ENCODE data around the gene CLBA1. TPM values are rescaled to one million over a fixed set of nuclear protein-coding genes. Genes with fewer than 3 reads are reported as not detected.
A peak's percentile ranks its signal among the peaks of the same experiment; 100 is the strongest.

The CLBA1 gene
- total RNA-seq, 1 experiment from 2014 or later: 3.5 TPM

DNA sequence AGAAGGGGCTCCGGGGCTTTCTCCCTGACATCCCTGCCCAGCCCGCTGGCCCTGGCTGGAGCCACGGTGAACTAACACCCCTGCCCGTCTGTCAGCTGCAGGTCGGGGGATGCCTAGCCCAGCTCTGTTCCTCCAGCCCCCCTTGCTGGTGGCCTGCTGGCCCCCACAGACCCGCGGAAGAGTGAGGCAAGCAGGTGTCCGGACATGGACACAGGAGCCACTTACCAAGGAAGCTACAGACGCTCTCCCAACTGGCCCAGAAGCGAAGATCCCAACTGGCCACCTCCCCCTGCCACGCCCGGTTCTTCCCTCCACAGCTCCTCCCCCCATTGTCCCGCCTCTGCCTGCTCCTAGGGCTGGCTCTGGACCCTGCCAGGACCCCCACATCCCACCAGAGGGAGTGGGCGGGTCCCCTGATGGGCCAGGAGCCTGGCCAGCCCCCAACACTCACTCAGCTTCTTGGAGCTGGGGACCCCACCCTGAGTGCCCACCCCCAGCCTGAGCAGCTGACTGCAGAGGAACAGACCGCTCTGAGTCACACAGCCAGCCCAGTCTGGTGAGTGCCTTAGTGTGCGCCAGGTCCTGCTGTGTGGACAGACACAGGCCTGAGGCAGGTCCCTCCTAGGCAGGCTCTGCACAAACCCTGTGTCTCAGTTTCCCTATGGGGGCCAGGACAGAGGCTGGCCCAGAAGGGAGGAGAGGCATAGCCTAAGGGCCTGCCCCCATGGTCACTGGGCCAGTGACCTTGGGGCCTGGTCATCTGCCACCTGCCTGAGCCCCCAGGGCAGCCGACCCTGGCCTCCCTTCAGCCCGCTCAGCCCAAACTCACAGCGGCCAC, 15.1 kb upstream of the CLBA1 start:
- Histone ChIP-seq H3K36me3 (replicated peaks; ENCODE audit: control insufficient read depth, insufficient read depth, low read length) (no peaks in the 10 kb centered on the region), H3K27me3 (ENCODE audit: control insufficient read depth, insufficient read depth, low read length) (peaks cover 1% of the 10 kb centered on the region), H3K4me3 (ENCODE audit: insufficient read depth, low read depth, low read length) (no peak overlapping the region)
- DNase-seq: peak; percentile 84

DNA sequence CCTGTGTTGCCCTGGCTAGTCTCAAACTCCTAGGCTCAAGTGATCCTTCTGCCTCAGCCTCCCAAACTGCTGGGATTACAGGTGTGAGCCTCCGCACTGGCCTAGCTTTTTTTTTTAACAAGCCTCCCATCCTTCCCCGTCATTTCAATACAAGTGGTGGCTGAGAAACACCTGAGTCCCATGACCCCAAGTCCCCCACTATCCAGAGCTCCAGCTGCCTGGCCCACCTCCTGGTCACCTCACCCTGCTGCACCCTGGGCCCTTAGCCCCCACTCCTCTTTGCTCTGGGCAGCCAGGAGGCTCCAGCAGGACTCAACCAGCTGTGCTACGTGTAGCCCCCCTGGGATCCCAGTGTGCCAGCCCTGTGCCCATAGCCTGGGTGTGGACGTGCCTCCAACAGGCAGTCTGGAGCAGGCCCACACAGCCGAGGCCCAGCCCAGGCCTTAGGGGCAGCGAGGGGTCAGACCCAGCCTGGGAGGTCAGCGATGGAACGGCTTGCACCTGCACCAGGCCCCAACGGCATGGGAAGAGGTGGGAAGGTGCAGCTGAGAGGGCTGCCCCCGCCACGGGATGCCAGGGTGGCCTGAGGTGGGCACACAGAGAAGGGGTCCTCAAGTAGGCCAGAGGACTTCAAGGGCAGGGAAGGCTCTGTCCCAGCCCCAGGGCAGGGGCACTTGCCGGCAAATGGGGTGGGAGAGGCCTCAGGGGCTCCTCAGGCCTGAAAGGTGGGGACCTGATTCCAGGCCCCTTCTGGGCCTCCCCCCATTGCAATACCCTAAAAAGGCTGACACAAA, 13.9 kb upstream of the CLBA1 start:
- DNase-seq: no peak

DNA sequence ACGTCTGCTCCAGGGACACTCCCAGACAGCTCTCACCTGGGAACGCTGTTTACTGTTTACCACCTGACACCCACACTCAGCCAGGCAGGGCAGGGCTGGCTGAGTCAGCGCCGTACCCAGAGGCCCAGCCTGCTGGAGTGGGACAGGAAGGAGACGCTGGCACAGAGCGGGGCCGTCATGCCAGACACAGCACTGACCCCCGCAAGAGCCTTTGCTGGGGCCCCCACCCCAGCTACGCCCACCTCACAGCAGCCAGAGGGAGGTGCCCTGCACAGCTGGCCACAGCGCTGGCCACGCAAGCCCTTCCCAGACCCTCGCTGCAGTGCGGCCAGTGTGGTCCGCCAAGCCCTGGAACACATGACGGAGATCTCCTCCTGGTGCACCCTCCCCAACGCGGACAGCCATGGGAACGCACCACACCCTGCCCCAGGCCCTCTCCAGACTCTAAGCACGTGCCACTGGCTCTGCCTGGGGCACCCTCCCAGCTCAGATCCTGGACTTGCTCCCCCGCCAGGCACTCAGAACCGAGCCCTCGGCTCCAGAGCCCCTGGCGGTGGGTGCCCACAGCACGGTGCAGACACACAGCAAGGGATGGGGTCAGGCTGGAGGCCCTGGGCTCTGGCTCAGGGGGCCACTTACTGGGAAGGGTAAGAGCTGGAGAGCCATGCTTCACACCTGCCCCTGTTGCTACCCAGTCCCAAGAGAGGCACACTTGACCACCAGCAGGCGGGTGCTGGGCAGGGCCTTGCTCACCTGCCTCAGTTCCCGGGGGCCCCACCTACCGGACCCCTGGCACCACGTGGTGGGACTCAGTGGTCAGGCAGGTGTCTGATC, 13.1 kb upstream of the CLBA1 start:
- peaks cover 15% of the 10 kb centered on the region for H3K27me3 ChIP-seq (ENCODE audit: control insufficient read depth, insufficient read depth, low read length)
- DNase-seq: no peak
- H3K4me3 ChIP-seq (ENCODE audit: insufficient read depth, low read depth, low read length): no peak overlapping the region
- H3K36me3 ChIP-seq (replicated peaks; ENCODE audit: control insufficient read depth, insufficient read depth, low read length): no peaks in the 10 kb centered on the region

More for the DNA sequence above, 13.9 kb upstream of the CLBA1 start:
- Histone ChIP-seq H3K36me3 (replicated peaks; ENCODE audit: control insufficient read depth, insufficient read depth, low read length) (no peaks in the 10 kb centered on the region), H3K4me3 (ENCODE audit: insufficient read depth, low read depth, low read length) (no peak overlapping the region), H3K27me3 (ENCODE audit: control insufficient read depth, insufficient read depth, low read length) (peaks cover 6% of the 10 kb centered on the region)

DNA sequence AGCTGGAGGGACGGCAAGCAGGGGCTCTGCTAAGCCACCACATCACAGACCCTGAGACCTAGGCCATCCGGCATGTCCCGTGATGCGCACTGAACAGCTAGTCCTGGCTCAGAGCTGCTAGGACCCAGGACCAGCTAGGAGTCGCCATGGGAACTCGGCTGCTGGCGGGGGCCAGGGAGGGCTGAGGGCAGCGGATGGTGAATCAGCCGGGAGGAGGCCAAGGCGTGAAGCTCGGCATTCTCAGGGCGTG, 12.5 kb upstream of the CLBA1 start:
- Histone ChIP-seq H3K36me3 (replicated peaks; ENCODE audit: control insufficient read depth, insufficient read depth, low read length) (no peaks in the 10 kb centered on the region), H3K27me3 (ENCODE audit: control insufficient read depth, insufficient read depth, low read length) (peaks cover 19% of the 10 kb centered on the region), H3K4me3 (ENCODE audit: insufficient read depth, low read depth, low read length) (no peak overlapping the region)
- DNase-seq: no peak

DNA sequence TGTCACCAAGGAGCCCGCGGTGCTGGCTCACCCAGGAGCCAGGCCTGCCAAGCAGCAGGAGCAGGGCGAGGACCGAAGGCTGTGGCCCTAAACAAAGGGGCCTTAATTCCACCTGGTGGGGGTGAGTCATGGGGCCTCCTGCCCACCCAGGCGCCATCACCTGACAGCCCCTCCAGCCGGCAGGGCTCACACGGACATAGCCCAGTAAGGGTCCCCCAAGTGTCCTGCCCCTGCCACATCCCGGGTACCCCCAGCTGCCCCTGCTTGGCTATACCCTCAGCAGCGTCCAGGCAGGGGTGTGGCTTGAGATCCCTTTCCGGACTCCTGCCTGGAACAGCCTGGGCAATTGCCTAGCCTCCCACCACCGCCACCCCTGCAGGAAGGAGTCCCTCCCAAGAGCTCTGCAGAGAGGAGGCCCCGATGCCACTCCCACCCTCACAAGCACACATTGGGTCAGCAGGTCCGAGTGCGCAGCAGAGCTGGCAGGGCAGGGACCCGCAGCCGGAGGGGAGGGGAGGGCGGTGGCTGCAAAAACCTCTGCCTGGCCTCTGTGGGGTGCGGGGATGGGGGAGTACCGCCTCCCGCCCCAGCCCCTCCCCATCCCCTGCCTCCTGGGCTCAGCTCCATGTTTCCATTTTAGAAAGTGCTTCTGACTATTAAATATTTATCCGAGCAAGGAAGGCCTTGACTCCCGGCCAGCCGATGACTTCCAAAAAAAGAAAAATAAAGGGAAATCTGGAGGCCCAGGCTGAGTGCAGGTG, 12.0 kb upstream of the CLBA1 start:
- H3K4me3 ChIP-seq (ENCODE audit: insufficient read depth, low read depth, low read length): no peak overlapping the region
- H3K27me3 ChIP-seq (ENCODE audit: control insufficient read depth, insufficient read depth, low read length): peaks cover 20% of the 10 kb centered on the region
- DNase-seq: no peak
- H3K36me3 ChIP-seq (replicated peaks; ENCODE audit: control insufficient read depth, insufficient read depth, low read length): no peaks in the 10 kb centered on the region

DNA sequence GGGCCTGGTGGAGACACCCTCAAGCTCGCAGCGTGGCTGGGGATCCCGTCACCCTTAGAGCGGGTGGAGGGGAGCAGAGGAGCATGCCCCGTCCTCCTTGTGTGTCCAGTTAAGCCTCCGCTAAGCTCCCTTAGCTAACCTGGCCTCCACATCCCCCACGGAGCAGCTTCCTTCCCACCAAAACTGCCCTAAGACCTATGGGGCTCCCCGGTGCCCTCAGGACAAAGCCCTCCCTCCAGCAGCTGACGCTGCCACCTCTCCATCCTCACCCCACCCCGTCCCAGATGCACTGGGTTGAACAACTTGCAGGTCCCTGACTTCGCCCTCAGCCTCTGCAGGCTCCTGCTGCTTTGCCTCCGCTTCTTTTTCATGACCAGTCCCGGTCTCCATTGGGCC, 11.4 kb upstream of the CLBA1 start:
- Histone ChIP-seq H3K4me3 (ENCODE audit: insufficient read depth, low read depth, low read length) (no peak overlapping the region), H3K36me3 (replicated peaks; ENCODE audit: control insufficient read depth, insufficient read depth, low read length) (no peaks in the 10 kb centered on the region), H3K27me3 (ENCODE audit: control insufficient read depth, insufficient read depth, low read length) (peaks cover 25% of the 10 kb centered on the region)
- no peak for DNase-seq

DNA sequence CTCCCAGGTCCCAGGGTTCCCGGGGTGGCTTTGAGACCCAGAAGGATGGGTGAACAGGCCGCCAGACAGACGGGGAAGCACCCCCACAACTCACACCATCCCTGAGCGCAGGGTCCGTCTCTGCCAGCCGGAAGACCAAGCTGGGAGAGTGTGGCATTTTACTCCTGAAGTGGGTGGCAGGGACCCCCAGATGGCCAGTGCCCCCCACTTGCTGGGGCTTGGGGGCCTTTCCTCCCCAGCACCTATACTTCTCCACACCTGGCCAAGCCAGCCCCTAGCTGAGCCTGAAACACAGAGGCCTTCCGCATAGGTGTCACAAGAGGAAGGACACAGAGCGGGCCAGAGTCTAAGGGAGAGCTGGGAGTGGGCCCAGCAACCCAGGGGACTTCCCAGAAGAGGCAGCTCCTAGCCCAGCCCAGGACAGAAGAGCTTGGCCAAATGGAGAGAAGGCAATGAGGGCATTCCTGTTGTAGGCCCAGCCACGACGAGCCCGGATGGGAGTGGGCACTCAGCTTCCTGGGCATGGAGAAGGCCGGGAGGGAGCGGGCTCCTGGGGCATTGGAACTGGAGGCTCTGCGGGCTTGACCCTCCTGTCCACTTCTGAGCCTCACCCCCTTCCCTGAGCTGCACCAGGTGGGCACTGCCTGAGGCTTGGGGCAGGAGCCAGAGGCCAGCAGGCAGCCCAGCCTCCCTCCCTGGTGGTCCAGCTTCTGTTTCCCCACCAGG, 10.8 kb upstream of the CLBA1 start:
- DNase-seq: no peak

DNA sequence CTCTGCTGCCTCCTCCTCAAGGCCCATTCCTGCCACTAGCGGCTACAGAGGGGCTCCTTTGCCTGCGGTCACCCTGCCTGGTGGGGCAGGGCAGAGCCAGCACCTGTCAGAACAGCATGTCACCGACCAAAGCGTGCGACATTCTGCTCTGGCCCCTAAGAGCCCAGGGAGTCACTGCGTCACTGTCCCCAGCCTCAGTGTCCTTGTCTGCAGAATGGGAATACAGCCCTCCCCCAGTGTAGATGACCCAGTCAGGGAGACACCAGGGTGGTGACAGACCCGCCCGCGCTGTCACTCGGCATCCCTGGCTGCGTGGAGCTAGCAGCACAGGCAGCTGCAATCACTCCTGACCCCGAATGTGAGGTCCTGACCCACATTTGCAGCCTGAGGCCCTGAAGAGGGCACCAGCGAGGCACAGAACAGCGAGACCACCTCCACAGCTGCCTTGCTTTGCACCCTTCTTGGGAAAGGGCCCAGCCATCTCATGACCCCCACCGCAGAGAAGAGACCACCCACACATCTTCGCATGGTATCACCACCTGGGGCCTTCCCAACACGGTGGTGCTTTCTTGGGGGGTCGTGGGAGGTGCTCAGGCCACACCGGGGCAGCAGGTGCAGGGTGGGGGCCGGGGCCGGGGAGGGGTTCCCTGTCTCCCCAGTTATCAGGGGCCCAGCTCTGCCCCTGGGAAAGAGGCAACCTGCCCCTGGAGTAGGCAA, 9.9 kb upstream of the CLBA1 start:
- Histone ChIP-seq H3K27me3 (ENCODE audit: control insufficient read depth, insufficient read depth, low read length) (peaks cover 35% of the 10 kb centered on the region), H3K4me3 (ENCODE audit: insufficient read depth, low read depth, low read length) (no peak overlapping the region), H3K36me3 (replicated peaks; ENCODE audit: control insufficient read depth, insufficient read depth, low read length) (no peaks in the 10 kb centered on the region)
- DNase-seq: peak; percentile 81

More for the DNA sequence above, 10.8 kb upstream of the CLBA1 start:
- Histone ChIP-seq H3K4me3 (ENCODE audit: insufficient read depth, low read depth, low read length) (no peak overlapping the region), H3K36me3 (replicated peaks; ENCODE audit: control insufficient read depth, insufficient read depth, low read length) (no peaks in the 10 kb centered on the region), H3K27me3 (ENCODE audit: control insufficient read depth, insufficient read depth, low read length) (peaks cover 32% of the 10 kb centered on the region)

DNA sequence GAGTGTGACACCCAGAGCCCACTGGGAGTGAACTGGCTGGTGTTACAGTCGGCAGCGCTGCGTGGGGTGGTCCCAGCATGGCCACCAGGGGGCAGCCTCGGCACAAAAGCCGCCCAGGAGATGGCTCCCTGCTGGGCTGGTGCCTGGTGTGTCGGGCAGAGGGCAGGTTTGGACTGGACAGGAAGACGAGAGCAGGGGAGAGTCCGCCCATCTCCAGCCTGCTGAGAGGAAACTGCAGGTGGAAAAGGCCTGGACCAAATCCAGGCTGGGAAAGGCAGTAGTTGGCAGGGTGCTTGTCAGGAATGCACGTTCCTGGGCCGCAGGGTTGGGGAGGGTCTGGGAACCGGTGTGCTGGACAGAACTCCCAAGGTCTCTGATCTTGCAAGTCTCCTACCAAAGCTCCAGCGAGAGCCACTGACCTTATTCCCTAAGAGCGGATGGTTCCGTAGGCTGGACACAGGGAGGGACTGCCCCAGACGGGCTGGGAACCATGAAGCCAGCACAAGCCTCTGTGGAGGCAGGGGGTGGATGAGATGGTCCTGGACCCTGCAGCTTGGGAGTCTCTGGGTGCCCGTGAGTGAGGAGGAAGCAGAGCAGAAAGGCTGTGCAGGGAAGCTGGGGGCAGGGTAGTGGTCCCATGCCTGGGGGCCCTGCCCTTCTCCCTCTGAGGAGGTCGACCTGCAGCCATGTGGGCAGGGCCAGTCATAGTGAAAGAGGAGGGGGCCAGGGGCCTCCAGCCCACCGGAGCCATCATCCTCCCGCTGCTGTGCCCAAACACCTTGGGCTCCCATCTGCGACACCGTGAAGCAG, 9.2 kb upstream of the CLBA1 start:
- Histone ChIP-seq H3K4me3 (ENCODE audit: insufficient read depth, low read depth, low read length) (no peak overlapping the region), H3K27me3 (ENCODE audit: control insufficient read depth, insufficient read depth, low read length) (peaks cover 35% of the 10 kb centered on the region), H3K36me3 (replicated peaks; ENCODE audit: control insufficient read depth, insufficient read depth, low read length) (no peaks in the 10 kb centered on the region)
- peak; percentile 91 for DNase-seq

DNA sequence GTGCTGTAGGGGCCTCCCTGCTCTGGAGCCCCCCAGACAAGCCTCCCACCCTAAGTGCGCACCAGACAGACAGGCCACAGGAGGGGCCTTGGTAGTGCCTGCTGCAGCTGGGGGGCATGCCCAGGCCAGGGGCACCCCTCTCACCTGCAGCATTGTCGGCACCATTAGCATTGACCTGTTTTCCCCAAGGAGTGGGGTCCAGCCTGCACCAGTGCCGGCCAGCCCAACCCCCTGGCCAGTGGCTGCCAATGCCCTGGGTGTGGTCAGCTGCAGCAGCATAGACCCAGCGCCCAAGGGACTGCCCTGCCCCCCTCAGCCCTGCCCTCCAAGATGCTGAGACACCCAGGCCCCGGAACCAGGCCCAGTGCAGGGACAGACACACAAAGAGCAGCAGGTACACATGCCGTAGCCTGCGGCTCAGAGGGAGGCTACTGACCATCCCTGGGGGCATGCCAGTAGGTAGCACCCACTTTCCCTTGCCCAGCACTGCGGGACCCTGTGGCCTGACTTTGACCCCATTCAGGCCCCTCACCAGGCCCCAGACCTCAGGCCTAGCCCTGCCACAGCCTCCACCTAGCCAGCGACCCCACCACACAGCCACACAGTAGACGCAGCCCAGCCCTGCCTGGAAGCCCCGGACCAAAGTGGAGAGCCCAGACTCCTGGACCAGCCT, 8.4 kb upstream of the CLBA1 start:
- no peak for DNase-seq
- Histone ChIP-seq H3K4me3 (ENCODE audit: insufficient read depth, low read depth, low read length) (peak overlapping the region; percentile 51), H3K36me3 (replicated peaks; ENCODE audit: control insufficient read depth, insufficient read depth, low read length) (no peaks in the 10 kb centered on the region), H3K27me3 (ENCODE audit: control insufficient read depth, insufficient read depth, low read length) (peaks cover 35% of the 10 kb centered on the region)

DNA sequence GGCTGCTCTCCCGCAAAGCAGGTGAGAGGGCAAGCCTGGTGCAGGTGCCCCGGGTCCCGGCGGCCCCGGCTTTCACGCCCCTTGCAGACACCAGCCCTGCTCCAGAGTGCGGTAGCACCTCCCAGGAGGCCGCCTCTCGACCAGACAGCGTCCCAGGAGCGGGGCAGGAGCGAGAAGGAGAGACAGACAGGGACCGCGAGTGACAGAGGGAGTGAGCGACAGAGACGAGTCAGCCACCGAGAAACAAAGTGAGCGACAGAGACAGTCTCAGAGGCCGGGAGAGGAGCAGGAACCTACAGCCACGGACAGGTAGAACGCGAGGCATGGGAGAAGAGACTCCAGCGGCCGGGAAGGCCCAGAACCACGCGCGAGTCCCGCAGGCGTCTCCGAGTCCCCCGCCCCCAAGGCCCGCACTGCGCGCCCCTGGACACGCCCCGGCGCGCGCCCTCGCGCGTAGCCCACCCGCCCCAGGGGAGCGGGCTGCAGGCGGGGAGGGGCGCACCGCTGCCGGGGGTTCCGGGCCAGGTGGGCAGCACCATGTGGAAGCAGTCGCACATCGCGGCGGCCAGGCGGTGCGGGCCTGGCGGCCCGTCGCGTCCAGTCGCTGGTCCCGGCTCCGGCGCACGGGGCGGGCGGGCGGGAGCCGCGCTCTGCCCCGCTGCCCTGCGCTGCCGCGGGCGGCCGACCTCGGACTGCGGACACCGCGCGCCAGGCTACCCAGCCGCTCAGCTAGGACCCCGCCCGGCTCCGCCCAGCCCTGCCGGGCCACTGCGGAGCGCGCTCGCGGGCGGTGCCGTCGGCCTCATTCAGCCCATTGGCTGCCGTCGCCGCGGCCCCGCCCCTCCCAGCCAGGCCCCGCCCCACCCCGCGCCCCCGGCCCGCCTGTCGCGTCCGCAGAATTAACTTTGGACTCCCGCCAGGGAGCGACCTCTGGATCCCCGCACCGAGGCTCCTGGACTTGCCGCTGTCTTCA, 7.6 kb upstream of the CLBA1 start, which contains the start of gene AHNAK2:
Gene AHNAK2 (minus strand): TSS at position 694 of the 973 bp plus-strand sequence. CDS start 137 bp downstream, at position 557.
- no peaks in the 10 kb centered on the region for H3K36me3 ChIP-seq (replicated peaks; ENCODE audit: control insufficient read depth, insufficient read depth, low read length)

More for the DNA sequence above, 7.6 kb upstream of the CLBA1 start, which contains the start of gene AHNAK2:
- Histone ChIP-seq H3K27me3 (ENCODE audit: control insufficient read depth, insufficient read depth, low read length) (peaks cover 35% of the 10 kb centered on the region), H3K4me3 (ENCODE audit: insufficient read depth, low read depth, low read length) (peak within 1 kb of the TSS; percentile 51)
- DNase-seq: peak; percentile 98

Data from H7 (cell line).